H9 (cell line): ENCODE measurements around the gene CD93. TPM values are rescaled to one million over a fixed set of nuclear protein-coding genes. Genes with fewer than 3 reads are reported as not detected.

Experiments used
- DNase-seq: peaks from one replicate; pipeline ENCODE4 v3.0.0-alpha.2; 2017
- H2AFZ ChIP-seq: one replicate; pipeline ENCODE4 v1.6.1; 2013; ENCODE audit warnings: mild to moderate bottlenecking, low read length, control low read depth, moderate library complexity
- H2AK5ac ChIP-seq: 2 replicates; pipeline ENCODE4 v1.6.1; 2013; ENCODE audit warnings: low read length, control low read depth, mixed read lengths; ENCODE audit not compliant: insufficient read length
- H2BK120ac ChIP-seq: one replicate; pipeline ENCODE4 v1.6.1; 2013; ENCODE audit warnings: low read depth, mild to moderate bottlenecking, low read length, control low read depth, inconsistent platforms; ENCODE audit not compliant: poor library complexity, severe bottlenecking
- H2BK12ac ChIP-seq: 2 replicates; pipeline ENCODE4 v1.6.1; 2013; ENCODE audit warnings: low read length, control low read depth, mixed read lengths, low read depth; ENCODE audit not compliant: insufficient read length
- H2BK15ac ChIP-seq: 2 replicates; pipeline ENCODE4 v1.6.1; 2013; ENCODE audit warnings: low read depth, low read length, control low read depth
- H2BK20ac ChIP-seq: one replicate; pipeline ENCODE4 v1.6.1; 2013; ENCODE audit warnings: low read depth, mild to moderate bottlenecking, low read length, control low read depth, inconsistent platforms; ENCODE audit not compliant: poor library complexity, severe bottlenecking
- H2BK5ac ChIP-seq: 2 replicates; pipeline ENCODE4 v1.6.1; 2013; ENCODE audit warnings: low read length, control low read depth, mixed read lengths; ENCODE audit not compliant: insufficient read length
- H3K14ac ChIP-seq: 2 replicates; pipeline ENCODE4 v1.6.1; 2013; ENCODE audit warnings: low read length, control low read depth; ENCODE audit not compliant: insufficient read depth
- H3K18ac ChIP-seq: 2 replicates; pipeline ENCODE4 v1.6.1; 2013; ENCODE audit warnings: low read depth, mild to moderate bottlenecking, mixed read lengths, low read length, control low read depth; ENCODE audit not compliant: insufficient read length
- H3K23ac ChIP-seq: 2 replicates; pipeline ENCODE4 v1.6.1; 2013; ENCODE audit warnings: low read length, control low read depth, mixed read lengths, low read depth; ENCODE audit not compliant: insufficient read length
- H3K23me2 ChIP-seq: 2 replicates; pipeline ENCODE4 v1.6.1; 2013; ENCODE audit warnings: low read depth, mild to moderate bottlenecking, mixed read lengths, low read length, control low read depth; ENCODE audit not compliant: insufficient read length, poor library complexity, severe bottlenecking
- H3K27ac ChIP-seq: 2 replicates; pipeline ENCODE4 v1.5.1; 2013; ENCODE audit warnings: low read length, control low read depth, mixed read lengths, low read depth; ENCODE audit not compliant: insufficient read length
- H3K27me3 ChIP-seq: 2 replicates; pipeline ENCODE4 v1.6.1; 2013; ENCODE audit warnings: low read length, control low read depth, inconsistent platforms; ENCODE audit not compliant: insufficient read depth
- H3K4ac ChIP-seq: 2 replicates; pipeline ENCODE4 v1.6.1; 2013; ENCODE audit warnings: low read depth, mild to moderate bottlenecking, control low read depth, inconsistent platforms, low read length, moderate library complexity
- H3K4me1 ChIP-seq: 2 replicates; pipeline ENCODE4 v1.6.1; 2013; ENCODE audit warnings: low read length, control low read depth, inconsistent platforms; ENCODE audit not compliant: insufficient read depth
- H3K4me2 ChIP-seq: 2 replicates; pipeline ENCODE4 v1.6.1; 2013; ENCODE audit warnings: low read length, control low read depth, mixed read lengths; ENCODE audit not compliant: insufficient read length, insufficient read depth
- H3K56ac ChIP-seq: 2 replicates; pipeline ENCODE4 v1.6.1; 2013; ENCODE audit warnings: low read depth, mild to moderate bottlenecking, mixed read lengths, low read length, control low read depth; ENCODE audit not compliant: insufficient read length
- H3K79me1 ChIP-seq: 2 replicates; pipeline ENCODE4 v1.6.1; 2013; ENCODE audit warnings: low read depth, mild to moderate bottlenecking, moderate library complexity, low read length, control low read depth, inconsistent platforms; ENCODE audit not compliant: insufficient read depth, poor library complexity, severe bottlenecking
- H3K79me2 ChIP-seq: 2 replicates; pipeline ENCODE4 v1.6.1; 2013; ENCODE audit warnings: low read length, control low read depth, inconsistent platforms; ENCODE audit not compliant: insufficient read depth
- H3K9ac ChIP-seq: 2 replicates; pipeline ENCODE4 v1.6.1; 2013; ENCODE audit warnings: low read length, control low read depth, mixed read lengths; ENCODE audit not compliant: insufficient read length; ENCODE audit errors: extremely low read depth
- H3K9me3 ChIP-seq: one replicate; pipeline ENCODE4 v1.6.1; 2013; ENCODE audit warnings: low read depth, low read length, inconsistent platforms; ENCODE audit not compliant: control insufficient read depth
- H3T11ph ChIP-seq: one replicate; pipeline ENCODE4 v1.6.1; 2013; ENCODE audit warnings: mild to moderate bottlenecking, low read length, control low read depth, inconsistent platforms
- H4K20me1 ChIP-seq: one replicate; pipeline ENCODE4 v1.6.1; 2013; ENCODE audit not compliant: control insufficient read depth, insufficient read length, insufficient read depth
- H4K5ac ChIP-seq: 2 replicates; pipeline ENCODE4 v1.6.1; 2013; ENCODE audit warnings: low read depth, mild to moderate bottlenecking, mixed read lengths, low read length, control low read depth; ENCODE audit not compliant: insufficient read length
- H4K8ac ChIP-seq: replicated peaks from 2 replicates; pipeline ENCODE4 v1.6.1; 2013; ENCODE audit warnings: low read length, control low read depth, mixed read lengths, low read depth; ENCODE audit not compliant: insufficient read length
- H4K91ac ChIP-seq: 2 replicates; pipeline ENCODE4 v1.6.1; 2013; ENCODE audit warnings: low read depth, mild to moderate bottlenecking, moderate library complexity, mixed read lengths, low read length, control low read depth; ENCODE audit not compliant: insufficient read length
- H3K27ac Mint-ChIP-seq, 3 experiments: 2 replicates in 2 of 3; 3 replicates in 1 of 3; pipeline ENCODE4 v1.8.0; 2020 to 2021; ENCODE audit warnings: mixed read lengths in 3 of 3, mild to moderate bottlenecking in 1 of 3, moderate library complexity in 1 of 3
- H3K27me3 Mint-ChIP-seq: 2 replicates; pipeline ENCODE4 v1.8.0; 2021; ENCODE audit warnings: low read depth, mild to moderate bottlenecking, moderate library complexity, mixed read lengths
- H3K36me3 Mint-ChIP-seq, 3 experiments: 2 replicates in 2 of 3; 3 replicates in 1 of 3; pipeline ENCODE4 v1.8.0; 2020 to 2021; ENCODE audit warnings: low read depth in 3 of 3, mixed read lengths in 3 of 3; ENCODE audit not compliant: insufficient read depth in 1 of 3
- H3K4me1 Mint-ChIP-seq, 2 experiments: 2 replicates each; pipeline ENCODE4 v1.8.0; 2020; ENCODE audit warnings: mixed read lengths in 2 of 2
- H3K4me3 Mint-ChIP-seq, 2 experiments: 2 replicates in 1 of 2; 3 replicates in 1 of 2; pipeline ENCODE4 v1.8.0; 2020 to 2021; ENCODE audit warnings: mild to moderate bottlenecking in 2 of 2, mixed read lengths in 2 of 2, moderate library complexity in 1 of 2
- H3K9me3 Mint-ChIP-seq, 2 experiments: 2 replicates in 1 of 2; 3 replicates in 1 of 2; pipeline ENCODE4 v1.8.0; 2020; ENCODE audit warnings: mild to moderate bottlenecking in 2 of 2, mixed read lengths in 2 of 2, moderate library complexity in 1 of 2
- total RNA-seq: library from RNA; stranded (reverse); gene quantifications from 2 replicates; pipeline ENCODE4 v1.2.1, GENCODE V29; 2021
- TF ChIP-seq, protein P1 (sequence below): fragments of 200-600 bp; sonication (generic); conservative IDR thresholded peaks from 3 replicates; pipeline ENCODE4 v1.8.0; 2021; ENCODE audit warnings: antibody characterized with exemption, mild to moderate bottlenecking

CD93 gene
- total RNA-seq, 1 experiment from 2014 or later = not detected

DNA sequence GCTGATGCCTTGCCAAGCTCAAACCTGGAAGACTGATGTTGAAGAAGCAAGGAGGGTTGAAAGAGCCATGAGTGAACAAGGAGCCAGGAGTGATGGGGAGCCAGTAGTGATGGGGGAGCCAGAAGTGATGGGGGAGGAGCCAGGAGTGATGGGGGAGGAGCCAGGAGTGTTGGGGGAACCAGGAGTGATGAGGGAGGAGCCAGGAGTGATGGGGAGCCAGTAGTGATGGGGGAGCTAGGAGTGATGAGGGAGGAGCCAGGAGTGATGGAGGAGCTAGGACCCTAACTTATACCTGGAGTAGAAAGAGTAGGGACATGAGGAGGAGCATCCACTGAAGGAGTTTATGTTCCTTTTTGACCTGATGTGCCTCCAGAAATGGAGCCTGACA lies 14.6 kb upstream of the CD93 start:
- no peaks in the 10 kb centered on the region for H3K27me3 ChIP-seq
- H3K79me2 ChIP-seq = no peaks in the 10 kb centered on the region
- H3K4me1 ChIP-seq = no peaks in the 10 kb centered on the region
- no peak overlapping the region for H2BK15ac ChIP-seq
- no peak overlapping the region for H3K27ac Mint-ChIP-seq
- no peak for DNase-seq
- H3K79me1 ChIP-seq = no peaks in the 10 kb centered on the region
- H4K91ac ChIP-seq = no peak overlapping the region
- H3K14ac ChIP-seq = no peak overlapping the region
- H2AK5ac ChIP-seq = no peak overlapping the region
- no peak overlapping the region for H2BK12ac ChIP-seq
- no peak overlapping the region for H3K27ac ChIP-seq
- H3K18ac ChIP-seq = no peak overlapping the region
- H3K23me2 ChIP-seq = no peaks in the 10 kb centered on the region
- no peak overlapping the region for H3K9ac ChIP-seq
- H3K56ac ChIP-seq = no peak overlapping the region
- H2BK5ac ChIP-seq = no peak overlapping the region
- peaks cover 8 to 9% of the 10 kb centered on the region in 2 experiments; a peak in 3 of 4 replicates for H3K4me1 Mint-ChIP-seq
- no peaks in the 10 kb centered on the region for H3K36me3 Mint-ChIP-seq
- no peak overlapping the region for H2AFZ ChIP-seq
- no peaks in the 10 kb centered on the region for H3K9me3 Mint-ChIP-seq
- no peaks in the 10 kb centered on the region for H3K9me3 ChIP-seq
- no peak overlapping the region for H2BK120ac ChIP-seq
- H4K5ac ChIP-seq = no peak overlapping the region
- peaks cover 4% of the 10 kb centered on the region; the same call in 1 of the 2 replicates for H3K27me3 Mint-ChIP-seq
- no peak overlapping the region for H3K4me2 ChIP-seq
- no peaks in the 10 kb centered on the region for H4K20me1 ChIP-seq
- H3T11ph ChIP-seq = no peak overlapping the region
- H4K8ac ChIP-seq = no peak overlapping the region
- TF ChIP-seq, protein P1, sequence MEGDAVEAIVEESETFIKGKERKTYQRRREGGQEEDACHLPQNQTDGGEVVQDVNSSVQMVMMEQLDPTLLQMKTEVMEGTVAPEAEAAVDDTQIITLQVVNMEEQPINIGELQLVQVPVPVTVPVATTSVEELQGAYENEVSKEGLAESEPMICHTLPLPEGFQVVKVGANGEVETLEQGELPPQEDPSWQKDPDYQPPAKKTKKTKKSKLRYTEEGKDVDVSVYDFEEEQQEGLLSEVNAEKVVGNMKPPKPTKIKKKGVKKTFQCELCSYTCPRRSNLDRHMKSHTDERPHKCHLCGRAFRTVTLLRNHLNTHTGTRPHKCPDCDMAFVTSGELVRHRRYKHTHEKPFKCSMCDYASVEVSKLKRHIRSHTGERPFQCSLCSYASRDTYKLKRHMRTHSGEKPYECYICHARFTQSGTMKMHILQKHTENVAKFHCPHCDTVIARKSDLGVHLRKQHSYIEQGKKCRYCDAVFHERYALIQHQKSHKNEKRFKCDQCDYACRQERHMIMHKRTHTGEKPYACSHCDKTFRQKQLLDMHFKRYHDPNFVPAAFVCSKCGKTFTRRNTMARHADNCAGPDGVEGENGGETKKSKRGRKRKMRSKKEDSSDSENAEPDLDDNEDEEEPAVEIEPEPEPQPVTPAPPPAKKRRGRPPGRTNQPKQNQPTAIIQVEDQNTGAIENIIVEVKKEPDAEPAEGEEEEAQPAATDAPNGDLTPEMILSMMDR = no peak
- H3K4me3 Mint-ChIP-seq = no peak overlapping the region
- H3K4ac ChIP-seq = no peak overlapping the region
- H3K23ac ChIP-seq = no peak overlapping the region
- H2BK20ac ChIP-seq = no peak overlapping the region
